HCT116 (cell line): ENCODE results near the gene PKNOX2. TPM values are rescaled to one million over a fixed set of nuclear protein-coding genes. Genes with fewer than 3 reads are reported as not detected.

Experiments used
- FOSL1 ChIP-seq: IDR thresholded peaks from 2 replicates; pipeline ENCODE4 v1.6.1; 2012; ENCODE audit warnings: low read depth
- RAD21 ChIP-seq: IDR thresholded peaks from 2 replicates; pipeline ENCODE4 v1.6.1; 2012; ENCODE audit warnings: low read depth, mild to moderate bottlenecking
- REST ChIP-seq: IDR thresholded peaks from 2 replicates; pipeline ENCODE4 v1.6.1; 2012; ENCODE audit warnings: low read depth
- SP1 ChIP-seq: IDR thresholded peaks from 2 replicates; pipeline ENCODE4 v1.6.1; 2012; ENCODE audit warnings: low read depth
- YY1 ChIP-seq: IDR thresholded peaks from 2 replicates; pipeline ENCODE4 v1.6.1; 2011; ENCODE audit warnings: low read length, low read depth, moderate library complexity, mild to moderate bottlenecking; ENCODE audit not compliant: insufficient replicate concordance; ENCODE audit errors: extremely low read depth
- ZBTB33 ChIP-seq: IDR thresholded peaks from 2 replicates; pipeline ENCODE4 v1.6.1; 2011; ENCODE audit warnings: mild to moderate bottlenecking, low read length, moderate library complexity; ENCODE audit not compliant: insufficient replicate concordance; ENCODE audit errors: extremely low read depth
- ZFX ChIP-seq: fragments of 450-650 bp; IDR thresholded peaks from 2 replicates; pipeline ENCODE4 v1.6.1; 2017
- ZNF274 ChIP-seq: fragments of 200-500 bp; sonication (Bioruptor generic); IDR thresholded peaks from 2 replicates; pipeline ENCODE4 v1.6.1; 2014; ENCODE audit warnings: mild to moderate bottlenecking, low read depth, low read length, inconsistent platforms
- total RNA-seq: library from RNA; stranded (reverse); gene quantifications from one replicate; pipeline ENCODE4 v1.2.1, GENCODE V29; 2021; ENCODE audit not compliant: unreplicated experiment

PKNOX2 gene
- total RNA-seq, 1 experiment from 2014 or later, result 0.20 TPM

GRCh38 chr11:125157953-125158680 lies 6.4 kb upstream of the PKNOX2 start (continued):
- no peak for TF ChIP-seq ZBTB33
- TF ChIP-seq SP1, result no peak
- TF ChIP-seq ZNF274, result no peak
- TF ChIP-seq RAD21, result no peak
- TF ChIP-seq FOSL1, result no peak
- no peak for TF ChIP-seq YY1
- no peak for TF ChIP-seq ZFX
- no peak for TF ChIP-seq REST
